HG03159 (cell line): ENCODE results near the gene AKAP8L.
A peak's percentile ranks its signal among the peaks of the same experiment; 100 is the strongest.
"Not testable (repeated sequence)": the region's sequence is repeated elsewhere in the genome, so short reads cannot be mapped to it uniquely, and the experiment has no call there.

Experiments
- ATAC-seq: cut with Tn5 transposase; IDR thresholded peaks from one replicate; pipeline ENCODE4 v1.9.1; 2021; ENCODE audit warnings: mild to moderate bottlenecking, moderate library complexity; ENCODE audit not compliant: unreplicated experiment

The AKAP8L gene

GRCh38 chr19:15363048-15363447, 55.7 kb downstream of the AKAP8L start:
- ATAC-seq, result not testable (repeated sequence)

- ATAC-seq, result not testable (repeated sequence)
Measured at GRCh38 chr19:15360015-15360414, 58.8 kb downstream of the AKAP8L start.

- no peak for ATAC-seq
Measured at GRCh38 chr19:15358918-15359317, 59.9 kb downstream of the AKAP8L start.

GRCh38 chr19:15357906-15358305, 60.9 kb downstream of the AKAP8L start:
- no peak for ATAC-seq

- ATAC-seq, result no peak
Measured at GRCh38 chr19:15354566-15355296, 64.1 kb downstream of the AKAP8L start.

- no peak for ATAC-seq
Measured at GRCh38 chr19:15353908-15354307, 64.9 kb downstream of the AKAP8L start.

GRCh38 chr19:15352535-15352934, 66.3 kb downstream of the AKAP8L start:
- not testable (repeated sequence) for ATAC-seq

- not testable (repeated sequence) for ATAC-seq
Measured at GRCh38 chr19:15341328-15341727, 77.5 kb downstream of the AKAP8L start.

GRCh38 chr19:15340086-15340485, 78.7 kb downstream of the AKAP8L start:
- no peak for ATAC-seq

GRCh38 chr19:15337202-15337601, 81.6 kb downstream of the AKAP8L start:
- no peak for ATAC-seq

- not testable (repeated sequence) for ATAC-seq
Measured at GRCh38 chr19:15335992-15336391, 82.8 kb downstream of the AKAP8L start.

GRCh38 chr19:15332311-15332996, 86.3 kb downstream of the AKAP8L start, which contains the start of gene BRD4:
Gene BRD4, minus strand, starts transcription at chr19:15332539. Its CDS starts 59,440 bp downstream, at chr19:15273099.
- ATAC-seq, result peak; percentile 50

- ATAC-seq, result peak; percentile 31
Measured at GRCh38 chr19:15331419-15332310, 87.1 kb downstream of the AKAP8L start.

- ATAC-seq, result no peak
Measured at GRCh38 chr19:15330801-15331418, 87.9 kb downstream of the AKAP8L start.
